Effector CD4-positive, alpha-beta T cell (primary cell): ENCODE measurements around the gene TMEM217.

ENCODE experiments used
- DNase-seq: peaks from one replicate; pipeline ENCODE4 v3.0.0-alpha.2; 2020

The TMEM217 gene

GRCh38 chr6:37177935-37178517 lies 79.9 kb downstream of the TMEM217 start:
- no peak for DNase-seq

GRCh38 chr6:37177077-37177934 lies 80.6 kb downstream of the TMEM217 start:
- DNase-seq = no peak

DNA sequence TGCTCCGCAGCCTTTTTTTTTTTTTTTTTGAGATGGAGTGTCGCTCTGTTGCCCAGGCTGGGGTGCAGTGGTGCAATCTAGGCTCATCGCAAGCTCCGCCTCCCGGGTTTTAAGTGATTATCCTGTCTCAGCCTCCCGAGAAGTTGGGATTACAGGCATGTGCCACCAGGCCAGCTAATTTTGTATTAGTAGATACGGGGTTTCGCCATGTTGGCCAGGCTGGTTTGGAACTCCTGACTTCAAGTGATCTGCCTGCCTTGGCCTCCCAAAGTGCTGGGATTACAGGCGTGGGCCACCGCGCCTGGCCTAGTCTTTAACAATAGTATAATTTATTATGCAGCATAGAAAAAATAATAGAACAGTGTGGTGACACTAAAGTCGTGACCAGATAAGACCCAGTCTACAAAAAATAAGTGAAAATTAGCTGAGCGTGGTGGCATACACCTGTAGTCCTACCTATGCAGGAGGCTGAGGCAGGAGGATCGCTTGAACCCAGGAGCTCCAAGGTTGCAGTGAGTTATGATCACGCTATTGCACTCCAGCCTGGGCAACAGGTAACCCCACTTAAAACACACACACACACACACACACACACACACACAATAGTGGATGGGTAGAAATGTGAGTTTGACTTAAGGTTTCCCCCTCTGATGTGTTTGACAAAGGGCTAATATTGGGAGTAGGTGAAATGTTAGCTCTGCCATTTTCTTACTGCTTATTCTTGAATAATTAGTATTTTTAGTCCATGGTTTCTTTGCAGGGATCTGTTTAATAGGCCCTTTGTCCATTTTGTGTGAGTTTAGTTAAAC lies 81.5 kb downstream of the TMEM217 start:
- no peak for DNase-seq

- no peak for DNase-seq
Measured at GRCh38 chr6:37175332-37176267, 82.3 kb downstream of the TMEM217 start.

- no peak for DNase-seq
Measured at GRCh38 chr6:37174515-37175331, 83.2 kb downstream of the TMEM217 start.

DNA sequence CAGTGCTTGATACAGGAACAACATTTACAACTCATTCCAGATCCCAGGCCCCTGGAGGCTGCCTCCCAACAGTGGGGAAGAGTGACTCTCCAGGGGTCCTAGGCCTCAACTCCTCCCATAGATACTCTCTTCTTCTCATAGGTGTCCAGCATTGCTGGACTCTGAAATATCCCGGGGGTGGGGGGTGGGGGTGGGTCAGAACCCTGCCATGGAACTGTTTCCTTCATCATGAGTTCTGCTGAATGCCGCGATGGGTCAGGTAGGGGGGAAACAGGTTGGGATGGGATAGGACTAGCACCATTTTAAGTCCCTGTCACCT lies 83.8 kb downstream of the TMEM217 start:
- DNase-seq = no peak

GRCh38 chr6:37173493-37174195 lies 84.3 kb downstream of the TMEM217 start:
- DNase-seq = peak; percentile 34

- DNase-seq = no peak
Measured at GRCh38 chr6:37172912-37173492, 84.9 kb downstream of the TMEM217 start.

- DNase-seq = peak; percentile 90
Measured at GRCh38 chr6:37171970-37172812, 85.8 kb downstream of the TMEM217 start.

DNA sequence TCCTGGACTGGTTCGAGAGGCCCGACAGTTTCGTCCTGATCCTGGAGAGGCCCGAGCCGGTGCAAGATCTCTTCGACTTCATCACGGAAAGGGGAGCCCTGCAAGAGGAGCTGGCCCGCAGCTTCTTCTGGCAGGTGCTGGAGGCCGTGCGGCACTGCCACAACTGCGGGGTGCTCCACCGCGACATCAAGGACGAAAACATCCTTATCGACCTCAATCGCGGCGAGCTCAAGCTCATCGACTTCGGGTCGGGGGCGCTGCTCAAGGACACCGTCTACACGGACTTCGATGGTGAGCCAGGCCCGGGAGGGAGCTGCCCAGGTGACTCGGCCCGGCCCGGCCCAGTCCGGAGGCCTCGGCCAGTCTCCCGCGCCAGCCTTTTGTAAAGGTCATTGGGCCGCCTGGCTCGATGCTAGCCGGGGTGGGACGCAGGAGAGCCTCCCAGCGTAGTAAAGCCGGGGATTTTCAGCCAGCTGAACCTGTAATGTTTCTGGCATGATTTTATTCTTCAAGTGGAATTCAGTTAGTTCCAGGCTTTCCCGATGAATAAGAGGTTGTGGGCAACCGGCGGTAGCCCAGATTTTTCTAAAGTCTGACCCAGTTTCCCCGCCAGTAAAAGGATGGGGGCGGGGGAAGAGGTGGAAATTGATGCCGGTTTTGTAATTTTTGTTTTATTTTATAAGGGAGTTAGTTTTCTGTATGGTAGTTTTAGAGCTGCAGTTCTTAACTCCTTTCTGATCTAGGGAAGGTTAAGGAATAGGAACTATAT lies 86.6 kb downstream of the TMEM217 start:
- peak; percentile 19 for DNase-seq

GRCh38 chr6:37170273-37171200 lies 87.4 kb downstream of the TMEM217 start:
- peak; percentile 37 for DNase-seq

DNA sequence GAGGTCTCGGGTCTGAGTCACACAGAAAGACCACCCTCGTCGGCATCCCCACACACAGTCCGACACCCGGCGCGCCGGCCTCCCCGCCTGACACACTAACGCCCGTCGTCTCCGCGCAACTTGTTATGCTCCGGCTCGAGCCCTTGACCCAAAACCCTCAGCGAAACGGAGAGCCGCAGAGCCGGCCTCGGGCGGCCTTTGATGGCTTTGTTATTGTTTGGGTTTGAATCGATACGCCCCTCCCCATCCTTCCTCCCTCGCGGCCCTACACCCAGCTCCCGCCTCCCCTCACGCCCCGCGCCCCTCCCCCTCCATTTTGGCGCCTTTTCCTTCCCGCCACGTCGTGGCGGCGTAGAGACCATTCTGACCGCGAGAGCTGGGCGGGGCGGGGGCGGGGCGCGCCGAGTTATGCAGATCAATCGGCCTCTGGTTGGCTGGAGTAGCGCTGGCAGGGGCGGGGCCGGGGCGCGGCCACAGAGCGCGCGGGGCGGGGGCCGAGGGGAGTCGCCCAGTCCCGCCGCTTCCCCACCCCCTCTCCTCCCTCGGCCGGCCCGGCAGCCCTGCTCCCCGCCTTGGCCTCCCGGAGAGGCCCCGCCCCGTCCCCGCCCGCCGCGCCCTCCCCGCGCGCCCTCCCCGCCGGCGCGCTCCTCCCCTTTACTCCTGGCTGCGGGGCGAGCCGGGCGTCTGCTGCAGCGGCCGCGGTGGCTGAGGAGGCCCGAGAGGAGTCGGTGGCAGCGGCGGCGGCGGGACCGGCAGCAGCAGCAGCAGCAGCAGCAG lies 88.3 kb downstream of the TMEM217 start, which contains the start of gene PIM1:
Gene PIM1, plus strand, starts transcription at position 657 of the 777 bp plus-strand sequence. CDS start 424 bp downstream, outside the sequence.
- peak; percentile 98 for DNase-seq

GRCh38 chr6:37168811-37169495 lies 89.0 kb downstream of the TMEM217 start:
- peak; percentile 19 for DNase-seq

- no peak for DNase-seq
Measured at GRCh38 chr6:37168163-37168758, 89.7 kb downstream of the TMEM217 start.

- no peak for DNase-seq
Measured at GRCh38 chr6:37162740-37163139, 95.2 kb downstream of the TMEM217 start.
